Middle frontal gyrus (tissue), 1 donor: ENCODE results near the gene GPHB5.

Experiments used
- DNase-seq: peaks from one replicate; pipeline ENCODE4 v3.0.0-alpha.2; 2015; ENCODE audit warnings: low spot score; ENCODE audit errors: extremely low spot score

GPHB5 gene

DNA sequence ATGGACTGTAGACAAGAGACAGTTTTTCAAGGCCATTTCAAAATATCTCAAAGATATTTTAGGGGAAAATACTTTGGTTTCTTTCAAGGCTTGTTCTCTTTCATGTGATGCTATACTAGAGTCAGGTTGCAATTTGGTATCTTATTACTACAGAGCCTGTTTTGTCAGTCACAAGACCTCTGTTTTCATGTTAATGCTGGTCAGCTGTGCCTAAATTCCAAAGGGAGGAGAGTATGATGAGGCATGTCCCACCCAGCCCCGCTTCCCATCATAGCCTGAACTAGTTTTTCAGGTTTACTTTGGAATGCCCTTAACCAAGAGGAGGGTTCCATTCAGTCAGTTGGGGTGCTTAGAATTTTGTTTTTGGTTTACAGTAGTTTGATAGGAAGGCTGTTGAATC is 52.6 kb downstream of the GPHB5 start:
- DNase-seq: no peak
